Mesendoderm (in vitro differentiated cells): Measurements from ENCODE around the gene NPW.

Experiments used
- DNase-seq: peaks from one replicate; pipeline ENCODE4 v3.0.0; 2013
- H2AK5ac ChIP-seq: 2 replicates; pipeline ENCODE4 v1.6.1; 2013; ENCODE audit warnings: low read length, inconsistent platforms
- H2BK120ac ChIP-seq: 2 replicates; pipeline ENCODE4 v1.6.1; 2013; ENCODE audit warnings: low read depth, mild to moderate bottlenecking, low read length, moderate library complexity, mixed read lengths
- H2BK15ac ChIP-seq: replicated peaks from 2 replicates; pipeline ENCODE4 v1.6.1; 2013; ENCODE audit warnings: low read depth, mild to moderate bottlenecking, moderate library complexity
- H2BK5ac ChIP-seq: 2 replicates; pipeline ENCODE4 v1.6.1; 2013; ENCODE audit warnings: low read length, inconsistent platforms
- H3K18ac ChIP-seq: 2 replicates; pipeline ENCODE4 v1.6.1; 2013; ENCODE audit warnings: mild to moderate bottlenecking, low read length, mixed read lengths
- H3K23ac ChIP-seq: one replicate; pipeline ENCODE4 v1.6.1; 2013; ENCODE audit warnings: low read length
- H3K27ac ChIP-seq: 2 replicates; pipeline ENCODE4 v1.5.1; 2013; ENCODE audit warnings: low read depth, mild to moderate bottlenecking, inconsistent platforms, low read length, moderate library complexity
- H3K27me3 ChIP-seq: 2 replicates; pipeline ENCODE4 v1.6.1; 2013; ENCODE audit warnings: low read length, control low read depth, mild to moderate bottlenecking, inconsistent platforms; ENCODE audit not compliant: insufficient read depth, poor library complexity
- H3K36me3 ChIP-seq: 2 replicates; pipeline ENCODE4 v1.6.1; 2013; ENCODE audit warnings: low read length, inconsistent platforms; ENCODE audit not compliant: control insufficient read depth, insufficient read depth
- H3K4ac ChIP-seq: one replicate; pipeline ENCODE4 v1.6.1; 2013; ENCODE audit warnings: low read depth, mild to moderate bottlenecking, low read length, moderate library complexity
- H3K4me1 ChIP-seq: 2 replicates; pipeline ENCODE4 v1.6.1; 2013; ENCODE audit warnings: low read depth, low read length, inconsistent platforms; ENCODE audit not compliant: control insufficient read depth
- H3K4me2 ChIP-seq: 2 replicates; pipeline ENCODE4 v1.6.1; 2013; ENCODE audit warnings: low read length
- H3K4me3 ChIP-seq: 2 replicates; pipeline ENCODE4 v1.5.1; 2013; ENCODE audit warnings: mild to moderate bottlenecking, low read length
- H3K56ac ChIP-seq: one replicate; pipeline ENCODE4 v1.6.1; 2013; ENCODE audit warnings: low read length
- H3K79me1 ChIP-seq: 2 replicates; pipeline ENCODE4 v1.6.1; 2013; ENCODE audit warnings: low read length, inconsistent platforms
- H3K79me2 ChIP-seq: 2 replicates; pipeline ENCODE4 v1.6.1; 2013; ENCODE audit warnings: mild to moderate bottlenecking, low read length; ENCODE audit not compliant: control insufficient read depth, insufficient read depth
- H3K9ac ChIP-seq: 2 replicates; pipeline ENCODE4 v1.6.1; 2013; ENCODE audit warnings: low read length, inconsistent platforms
- H4K5ac ChIP-seq: one replicate; pipeline ENCODE4 v1.6.1; 2013; ENCODE audit warnings: low read length
- H4K8ac ChIP-seq: one replicate; pipeline ENCODE4 v1.6.1; 2013; ENCODE audit warnings: low read depth, mild to moderate bottlenecking, control low read depth, low read length, moderate library complexity
- WGBS: extraction: QIAGEN DNeasy Blood & Tissue Kit; methylation state at CpG from one replicate; pipeline ENCODE4 v1.1.7; 2013; ENCODE audit warnings: low lambda C conversion rate, missing lambda C conversion rate; ENCODE audit not compliant: insufficient coverage; ENCODE audit errors: extremely low coverage; 5-methylcytosine and 5-hydroxymethylcytosine counted together

NPW gene

GRCh38 chr16:1989209-1990100, 30.1 kb upstream of the NPW start, which contains the start of gene SYNGR3:
Gene SYNGR3 (plus strand): TSS chr16:1989970. CDS start chr16:1990103, 133 bp downstream.
- no CpG with 5 or more reads among the region's 67 CpGs for WGBS
- Histone ChIP-seq H3K23ac (no peak within 1 kb of the TSS), H2BK120ac (no peak within 1 kb of the TSS), H3K4me1 (peaks cover 2% of the 10 kb centered on the region), H2BK15ac (no peak within 1 kb of the TSS), H3K4me2 (peak within 1 kb of the TSS; percentile 81), H3K56ac (peak within 1 kb of the TSS; percentile 83), H2BK5ac (no peak within 1 kb of the TSS), H4K5ac (no peak within 1 kb of the TSS), H2AK5ac (no peak within 1 kb of the TSS), H3K36me3 (peaks cover 3% of the 10 kb centered on the region), H3K27me3 (peaks cover 3% of the 10 kb centered on the region), H3K4me3 (peak within 1 kb of the TSS; percentile 34), H3K79me2 (peaks cover 2% of the 10 kb centered on the region), H3K4ac (no peak within 1 kb of the TSS), H3K79me1 (peaks cover 10% of the 10 kb centered on the region), H3K27ac (no peak within 1 kb of the TSS), H4K8ac (no peak within 1 kb of the TSS), H3K9ac (peak within 1 kb of the TSS; percentile 59), H3K18ac (no peak within 1 kb of the TSS)
- DNase-seq = peak; percentile 39

- Histone ChIP-seq H3K9ac (peak overlapping the region; percentile 19), H4K5ac (no peak overlapping the region), H3K27me3 (peaks cover 3% of the 10 kb centered on the region), H3K79me2 (no peaks in the 10 kb centered on the region), H2AK5ac (no peak overlapping the region), H4K8ac (no peak overlapping the region), H3K4me2 (peak overlapping the region; percentile 54), H3K27ac (no peak overlapping the region), H3K56ac (peak overlapping the region; percentile 15), H2BK15ac (no peak overlapping the region), H3K79me1 (peaks cover 6% of the 10 kb centered on the region), H3K18ac (no peak overlapping the region), H3K4ac (no peak overlapping the region), H3K4me3 (no peak overlapping the region), H2BK5ac (no peak overlapping the region), H3K4me1 (peaks cover 2% of the 10 kb centered on the region), H2BK120ac (no peak overlapping the region), H3K23ac (no peak overlapping the region), H3K36me3 (peaks cover 3% of the 10 kb centered on the region)
- DNase-seq = no peak
- no CpG with 5 or more reads among the region's 25 CpGs for WGBS
Measured at GRCh38 chr16:1990101-1990350, 29.6 kb upstream of the NPW start.

- Histone ChIP-seq H2AK5ac (no peak overlapping the region), H2BK15ac (no peak overlapping the region), H3K18ac (no peak overlapping the region), H3K79me2 (no peaks in the 10 kb centered on the region), H4K8ac (no peak overlapping the region), H3K56ac (peak overlapping the region; percentile 83), H3K4me1 (no peaks in the 10 kb centered on the region), H3K4ac (no peak overlapping the region), H2BK120ac (no peak overlapping the region), H3K27ac (no peak overlapping the region), H3K23ac (no peak overlapping the region), H4K5ac (no peak overlapping the region), H3K4me2 (peak overlapping the region; percentile 81), H3K4me3 (peak overlapping the region; percentile 34), H3K9ac (peak overlapping the region; percentile 59), H3K27me3 (peaks cover 3% of the 10 kb centered on the region), H3K36me3 (peaks cover 3% of the 10 kb centered on the region), H3K79me1 (peaks cover 2% of the 10 kb centered on the region), H2BK5ac (no peak overlapping the region)
- DNase-seq = peak; percentile 75
- WGBS = no CpG with 5 or more reads among the region's 50 CpGs
Measured at GRCh38 chr16:1990351-1991134, 29.0 kb upstream of the NPW start.

GRCh38 chr16:1991135-1991551, 28.4 kb upstream of the NPW start:
- H3K4me3 ChIP-seq = no peak overlapping the region
- H3K4me1 ChIP-seq = no peaks in the 10 kb centered on the region
- no peak overlapping the region for H3K56ac ChIP-seq

GRCh38 chr16:1991588-1991947, 28.0 kb upstream of the NPW start:
- no peak overlapping the region for H3K27ac ChIP-seq

More at GRCh38 chr16:1991135-1991551, 28.4 kb upstream of the NPW start:
- Histone ChIP-seq H4K8ac (no peak overlapping the region), H3K79me2 (no peaks in the 10 kb centered on the region), H3K4ac (no peak overlapping the region), H2BK5ac (no peak overlapping the region), H3K79me1 (no peaks in the 10 kb centered on the region), H3K27ac (no peak overlapping the region), H3K18ac (no peak overlapping the region), H3K9ac (no peak overlapping the region), H3K23ac (no peak overlapping the region), H2BK15ac (no peak overlapping the region), H2BK120ac (no peak overlapping the region), H2AK5ac (no peak overlapping the region), H3K27me3 (peaks cover 3% of the 10 kb centered on the region), H3K4me2 (no peak overlapping the region), H3K36me3 (peaks cover under 1% of the 10 kb centered on the region), H4K5ac (no peak overlapping the region)
- no CpG with 5 or more reads among the region's 18 CpGs for WGBS
- no peak for DNase-seq

More at GRCh38 chr16:1991588-1991947, 28.0 kb upstream of the NPW start:
- Histone ChIP-seq H3K79me1 (no peaks in the 10 kb centered on the region), H3K9ac (peak overlapping the region; percentile 40), H2AK5ac (no peak overlapping the region), H2BK120ac (no peak overlapping the region), H3K18ac (no peak overlapping the region), H2BK15ac (no peak overlapping the region), H3K4me2 (peak overlapping the region; percentile 25), H3K79me2 (no peaks in the 10 kb centered on the region), H4K8ac (no peak overlapping the region), H3K4me3 (no peak overlapping the region), H3K36me3 (no peaks in the 10 kb centered on the region), H4K5ac (no peak overlapping the region), H3K23ac (no peak overlapping the region), H3K27me3 (peaks cover 3% of the 10 kb centered on the region), H3K4ac (no peak overlapping the region), H2BK5ac (no peak overlapping the region), H3K56ac (peak overlapping the region; percentile 73), H3K4me1 (no peaks in the 10 kb centered on the region)
- DNase-seq = no peak
- no CpG with 5 or more reads among the region's 22 CpGs for WGBS
